ENCODE data around the gene MYO10.
"Not testable (repeated sequence)": the region's sequence is repeated elsewhere in the genome, so short reads cannot be mapped to it uniquely, and the experiment has no call there.

The MYO10 gene

DNA sequence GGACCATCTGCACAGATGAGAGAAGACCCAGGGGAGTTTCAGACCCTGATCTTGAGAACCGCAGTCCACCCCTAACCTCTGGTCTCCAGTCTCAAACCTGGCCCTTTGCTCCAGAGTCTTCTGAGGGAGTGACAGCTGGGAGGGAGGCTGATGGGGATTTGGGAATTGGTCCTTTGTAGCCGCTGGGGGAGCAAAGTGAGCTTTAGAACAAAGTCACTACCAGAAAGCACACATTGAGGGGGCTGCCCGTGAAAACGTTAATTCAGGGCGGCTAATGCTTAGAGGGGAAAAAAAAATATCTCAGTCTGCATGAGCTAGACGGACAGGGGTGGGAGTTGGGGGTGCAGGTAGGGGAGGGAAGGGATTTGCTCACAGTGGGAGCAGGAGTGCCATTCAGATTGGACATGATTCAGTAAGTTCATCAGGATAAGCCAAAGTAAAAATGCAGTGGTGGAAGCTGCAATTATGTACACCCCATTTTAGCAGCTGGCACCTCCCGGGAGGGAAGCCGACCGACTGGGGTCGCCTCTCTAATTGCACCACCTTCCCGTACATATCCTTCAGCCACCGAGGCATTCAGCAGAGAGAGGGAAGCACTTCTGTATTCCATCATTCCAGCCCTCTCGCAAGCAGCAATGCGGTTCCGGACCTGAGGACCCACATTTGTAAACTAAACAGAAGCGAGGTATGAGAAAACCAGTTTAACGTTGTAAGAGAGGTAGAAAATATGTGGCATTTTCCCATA is 195.8 kb downstream of the MYO10 start:
- no peak overlapping the region for H3K9ac ChIP-seq
- H3K27ac ChIP-seq, result no peak overlapping the region

DNA sequence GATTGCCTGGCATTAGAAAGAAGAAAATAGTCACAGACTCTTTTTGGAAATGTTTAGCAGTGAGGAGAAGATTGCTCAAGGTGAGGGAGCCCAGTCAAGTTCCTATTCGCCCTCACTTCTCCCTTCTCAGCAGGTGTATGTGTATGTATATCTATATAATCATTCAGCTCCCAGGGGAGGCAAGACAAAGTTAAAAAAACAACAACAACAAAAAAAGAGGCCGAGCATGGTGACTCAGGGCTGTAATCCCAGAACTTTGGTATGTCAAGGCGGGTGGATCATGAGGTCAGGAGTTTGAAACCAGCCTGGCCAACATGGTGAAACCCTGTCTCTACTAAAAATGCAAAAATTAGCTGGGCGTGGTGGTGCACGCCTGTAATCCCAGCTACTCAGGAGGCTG is 197.7 kb downstream of the MYO10 start:
- H3K9me3 ChIP-seq (ENCODE audit: control insufficient read depth, low read length); H3K27ac ChIP-seq; H3K4me3 ChIP-seq (ENCODE audit: low read depth, low read length); H3K4me2 ChIP-seq (ENCODE audit: low read length); H2AFZ ChIP-seq; H3K9ac ChIP-seq; H3K79me2 ChIP-seq; H3K27me3 ChIP-seq (ENCODE audit: control insufficient read depth, insufficient read depth, low read length); H3K4me1 ChIP-seq; H3K36me3 ChIP-seq (ENCODE audit: control insufficient read depth, insufficient read depth, low read length): not testable (repeated sequence)

More for the DNA sequence above, 195.8 kb downstream of the MYO10 start:
- Histone ChIP-seq H3K36me3 (ENCODE audit: control insufficient read depth, insufficient read depth, low read length) (no peaks in the 10 kb centered on the region), H3K79me2 (no peaks in the 10 kb centered on the region), H3K4me1 (peaks cover 8% of the 10 kb centered on the region), H3K27me3 (ENCODE audit: control insufficient read depth, insufficient read depth, low read length) (no peaks in the 10 kb centered on the region), H3K9me3 (ENCODE audit: control insufficient read depth, low read length) (no peaks in the 10 kb centered on the region), H3K4me3 (ENCODE audit: low read depth, low read length) (no peak overlapping the region), H3K4me2 (ENCODE audit: low read length) (no peak overlapping the region), H2AFZ (peak overlapping the region; percentile 23)
- TF ChIP-seq, protein P1, sequence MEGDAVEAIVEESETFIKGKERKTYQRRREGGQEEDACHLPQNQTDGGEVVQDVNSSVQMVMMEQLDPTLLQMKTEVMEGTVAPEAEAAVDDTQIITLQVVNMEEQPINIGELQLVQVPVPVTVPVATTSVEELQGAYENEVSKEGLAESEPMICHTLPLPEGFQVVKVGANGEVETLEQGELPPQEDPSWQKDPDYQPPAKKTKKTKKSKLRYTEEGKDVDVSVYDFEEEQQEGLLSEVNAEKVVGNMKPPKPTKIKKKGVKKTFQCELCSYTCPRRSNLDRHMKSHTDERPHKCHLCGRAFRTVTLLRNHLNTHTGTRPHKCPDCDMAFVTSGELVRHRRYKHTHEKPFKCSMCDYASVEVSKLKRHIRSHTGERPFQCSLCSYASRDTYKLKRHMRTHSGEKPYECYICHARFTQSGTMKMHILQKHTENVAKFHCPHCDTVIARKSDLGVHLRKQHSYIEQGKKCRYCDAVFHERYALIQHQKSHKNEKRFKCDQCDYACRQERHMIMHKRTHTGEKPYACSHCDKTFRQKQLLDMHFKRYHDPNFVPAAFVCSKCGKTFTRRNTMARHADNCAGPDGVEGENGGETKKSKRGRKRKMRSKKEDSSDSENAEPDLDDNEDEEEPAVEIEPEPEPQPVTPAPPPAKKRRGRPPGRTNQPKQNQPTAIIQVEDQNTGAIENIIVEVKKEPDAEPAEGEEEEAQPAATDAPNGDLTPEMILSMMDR (IDR thresholded peaks at IDR 0.05), result no peak

DNA sequence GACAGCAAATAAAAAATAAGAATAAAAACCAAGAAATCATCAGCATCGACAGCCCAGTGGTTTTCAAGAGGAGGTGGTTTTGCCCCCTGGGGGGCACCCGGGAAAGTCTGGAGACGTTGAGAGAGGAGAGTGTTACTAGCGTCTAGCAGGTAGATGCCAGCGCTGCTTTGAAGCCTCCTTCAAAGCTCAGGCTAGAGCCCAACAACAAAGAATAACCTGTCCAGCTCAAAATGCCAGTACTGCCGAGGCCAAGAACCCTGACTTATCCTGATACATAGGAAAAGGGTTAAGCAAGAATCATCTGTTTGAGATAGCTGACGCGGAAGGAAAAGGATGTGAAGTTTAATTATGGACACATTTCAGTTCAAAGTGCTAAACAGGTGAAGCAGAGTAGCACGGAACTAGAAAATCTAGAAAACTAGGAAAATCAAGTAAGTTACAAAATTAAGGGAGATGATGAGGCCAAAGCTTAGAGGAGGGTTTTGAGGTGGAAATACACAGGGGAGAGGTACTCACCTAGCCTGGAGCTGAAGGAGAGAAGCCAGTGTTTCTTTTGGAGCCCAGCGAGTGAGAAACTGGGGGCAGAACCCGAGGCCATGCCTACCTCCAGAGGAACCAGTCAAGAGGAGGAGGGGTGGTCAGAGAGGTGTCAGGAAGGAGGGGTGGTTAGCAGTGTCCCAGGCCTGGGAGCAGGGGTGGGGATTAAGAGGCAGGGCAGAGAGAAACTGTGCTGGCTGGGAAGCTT is 198.3 kb downstream of the MYO10 start:
- H3K9ac ChIP-seq, result no peak overlapping the region
- no peaks in the 10 kb centered on the region for H3K36me3 ChIP-seq (ENCODE audit: control insufficient read depth, insufficient read depth, low read length)
- H3K79me2 ChIP-seq, result no peaks in the 10 kb centered on the region
- no peak overlapping the region for H2AFZ ChIP-seq
- H3K4me1 ChIP-seq, result peaks cover 8% of the 10 kb centered on the region
- H3K4me3 ChIP-seq (ENCODE audit: low read depth, low read length), result no peak overlapping the region
- no peak overlapping the region for H3K27ac ChIP-seq
- no peaks in the 10 kb centered on the region for H3K27me3 ChIP-seq (ENCODE audit: control insufficient read depth, insufficient read depth, low read length)
- H3K9me3 ChIP-seq (ENCODE audit: control insufficient read depth, low read length), result no peaks in the 10 kb centered on the region
- H3K4me2 ChIP-seq (ENCODE audit: low read length), result no peak overlapping the region
- TF ChIP-seq, protein P1 (IDR thresholded peaks at IDR 0.05), result no peak

DNA sequence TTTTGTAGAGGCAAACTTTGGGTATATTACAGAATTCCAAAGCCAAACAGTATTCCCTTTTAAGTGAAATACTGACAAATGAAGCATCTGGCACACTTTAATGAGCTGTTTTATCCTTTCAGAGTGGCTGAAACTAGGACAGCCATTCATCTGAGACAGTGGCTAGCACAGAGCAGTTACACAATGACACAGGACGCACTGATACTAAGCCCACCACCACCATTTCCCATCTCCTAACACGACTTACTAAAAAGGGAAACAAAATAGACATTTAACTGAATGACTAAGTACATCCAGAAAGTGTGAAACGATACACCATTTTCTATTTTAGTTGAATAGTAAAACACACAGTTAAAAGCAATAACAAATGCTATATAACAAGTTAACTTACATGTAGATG is 198.9 kb downstream of the MYO10 start:
- Histone ChIP-seq H3K27me3 (ENCODE audit: control insufficient read depth, insufficient read depth, low read length) (no peaks in the 10 kb centered on the region), H3K36me3 (ENCODE audit: control insufficient read depth, insufficient read depth, low read length) (no peaks in the 10 kb centered on the region), H3K4me1 (peaks cover 8% of the 10 kb centered on the region), H3K79me2 (no peaks in the 10 kb centered on the region), H3K4me2 (ENCODE audit: low read length) (no peak overlapping the region), H3K27ac (no peak overlapping the region), H3K9ac (no peak overlapping the region), H3K9me3 (ENCODE audit: control insufficient read depth, low read length) (no peaks in the 10 kb centered on the region), H2AFZ (no peak overlapping the region), H3K4me3 (ENCODE audit: low read depth, low read length) (no peak overlapping the region)
- TF ChIP-seq, protein P1 (IDR thresholded peaks at IDR 0.05), result no peak

DNA sequence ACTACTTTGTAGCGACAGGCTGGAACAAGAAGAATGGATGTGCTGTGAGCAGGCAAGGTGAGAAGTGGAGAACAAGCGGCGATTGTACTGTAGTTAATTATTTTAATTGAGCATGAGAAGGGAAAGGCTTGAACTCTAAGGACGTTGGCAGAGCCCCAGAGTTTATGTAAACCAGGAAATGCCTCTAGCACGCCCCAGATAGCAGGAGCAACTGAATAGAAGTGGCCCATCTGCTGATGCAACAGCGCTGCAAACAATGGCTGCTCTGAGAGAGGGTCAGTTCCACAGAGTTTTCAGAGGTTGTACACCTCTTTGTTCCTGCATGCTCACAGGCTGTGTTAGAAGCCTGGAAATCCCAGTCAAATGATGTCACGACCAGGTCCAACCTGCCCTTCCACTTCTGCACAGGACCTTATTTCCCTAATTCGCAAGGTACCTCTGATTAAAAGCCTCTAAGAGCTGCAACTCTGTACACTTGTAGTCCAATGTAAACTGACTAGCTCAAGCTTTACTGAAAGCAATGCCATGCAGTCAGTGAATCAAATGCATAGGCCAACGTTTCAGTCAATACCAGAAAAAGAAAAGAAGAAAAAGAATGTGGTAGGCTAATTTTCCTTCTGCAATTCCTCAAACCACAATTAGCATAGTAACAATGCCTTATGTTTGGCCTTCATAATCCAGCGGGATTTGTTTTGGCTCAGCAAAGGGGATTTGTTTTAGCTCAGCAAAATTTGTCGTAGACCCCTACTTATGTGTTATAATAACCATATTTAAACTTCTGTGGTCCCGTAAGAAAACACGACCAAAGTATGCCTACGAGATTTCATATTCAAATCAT is 199.7 kb downstream of the MYO10 start:
- peaks cover 8% of the 10 kb centered on the region for H3K4me1 ChIP-seq
- no peaks in the 10 kb centered on the region for H3K36me3 ChIP-seq (ENCODE audit: control insufficient read depth, insufficient read depth, low read length)
- no peak overlapping the region for H3K4me3 ChIP-seq (ENCODE audit: low read depth, low read length)
- no peak overlapping the region for H2AFZ ChIP-seq
- H3K9ac ChIP-seq, result no peak overlapping the region
- no peaks in the 10 kb centered on the region for H3K27me3 ChIP-seq (ENCODE audit: control insufficient read depth, insufficient read depth, low read length)
- H3K9me3 ChIP-seq (ENCODE audit: control insufficient read depth, low read length), result no peaks in the 10 kb centered on the region
- H3K4me2 ChIP-seq (ENCODE audit: low read length), result no peak overlapping the region
- no peak overlapping the region for H3K27ac ChIP-seq
- no peaks in the 10 kb centered on the region for H3K79me2 ChIP-seq
- TF ChIP-seq, protein P1 (IDR thresholded peaks at IDR 0.05), result no peak
